AG04449 (cell line): ENCODE measurements around the gene ITPR2.
"Not testable (repeated sequence)": the region's sequence is repeated elsewhere in the genome, so short reads cannot be mapped to it uniquely, and the experiment has no call there.

ENCODE experiments used
- CTCF ChIA-PET: fragments of 350-600 bp; formaldehyde crosslinking; extraction: SDS; loops from one replicate; lab custom pipeline; 2021; ENCODE audit warnings: antibody characterized with exemption; lab: Yijun Ruan, JAX
- POLR2A ChIA-PET: fragments of 400-600, 350-600 bp; formaldehyde crosslinking; extraction: SDS; loops from one replicate; lab custom pipeline; 2020; ENCODE audit warnings: antibody characterized with exemption, inconsistent platforms; lab: Yijun Ruan, JAX
- DNase-seq: peaks from one replicate; pipeline ENCODE4 v3.0.0-alpha.2; 2010; ENCODE audit warnings: low read depth, low spot score
- H3K4me3 ChIP-seq: 2 replicates; pipeline ENCODE4 v1.5.1; 2011; ENCODE audit warnings: low read depth, mild to moderate bottlenecking, control low read depth, low read length
- CTCF ChIP-seq: IDR thresholded peaks from one replicate; pipeline ENCODE4 v1.5.1; 2011; ENCODE audit warnings: mild to moderate bottlenecking, moderate library complexity, low read length, control low read depth, inconsistent platforms; ENCODE audit not compliant: insufficient read depth; ENCODE audit errors: missing control alignments

Gene ITPR2

GRCh38 chr12:26867080-26867479, 34.1 kb upstream of the ITPR2 start:
- ChIA-PET POLR2A (no interaction called here), CTCF (interaction anchor here (0.6 kb wide), 1 partner anchor 15 kb away, joined by 4 read pairs; no protein-coding TSS in a partner anchor)
- DNase-seq, result no peak
- H3K4me3 ChIP-seq, result no peak overlapping the region
- TF ChIP-seq CTCF, result no peak

GRCh38 chr12:26863515-26863914, 30.5 kb upstream of the ITPR2 start:
- ChIA-PET CTCF (interaction anchor here (0.8 to 3.7 kb wide), 10 partner anchors 9 to 60 kb away, joined by 3 to 22 read pairs (median 4); partner anchors contain the start of gene ITPR2), POLR2A (no interaction called here)
- no peak overlapping the region for H3K4me3 ChIP-seq
- no peak for DNase-seq
- TF ChIP-seq CTCF, result peak; percentile 6

GRCh38 chr12:26862787-26863186, 29.8 kb upstream of the ITPR2 start:
- DNase-seq, POLR2A ChIA-PET, H3K4me3 ChIP-seq: not testable (repeated sequence)
- CTCF ChIA-PET, result interaction anchor here (0.7 to 3.7 kb wide), 9 partner anchors 8 to 153 kb away, joined by 3 to 22 read pairs (median 5); partner anchors contain the start of genes ITPR2 and TM7SF3

- ChIA-PET POLR2A (no interaction called here), CTCF (no interaction called here)
- H3K4me3 ChIP-seq, result no peak overlapping the region
- no peak for DNase-seq
- no peak for TF ChIP-seq CTCF
Measured at GRCh38 chr12:26861690-26862089, 28.7 kb upstream of the ITPR2 start.

GRCh38 chr12:26857465-26858176, 24.6 kb upstream of the ITPR2 start:
- CTCF ChIA-PET, result interaction anchor here (0.7 to 4.4 kb wide), 5 partner anchors 10 to 157 kb away, joined by 3 to 23 read pairs (median 14); partner anchors contain the start of gene TM7SF3
- no peak for DNase-seq
- POLR2A ChIA-PET, result no interaction called here
- no peak overlapping the region for H3K4me3 ChIP-seq
- no peak for TF ChIP-seq CTCF

GRCh38 chr12:26855337-26855736, 22.3 kb upstream of the ITPR2 start:
- POLR2A ChIA-PET, result no interaction called here
- no peak for DNase-seq
- no peak overlapping the region for H3K4me3 ChIP-seq
- CTCF ChIA-PET, result interaction anchor here (0.7 to 4.4 kb wide), 6 partner anchors 8 to 450 kb away, joined by 4 to 19 read pairs (median 9); partner anchors contain the start of gene TM7SF3
- TF ChIP-seq CTCF, result no peak
